Neural progenitor cell (in vitro differentiated cells): ENCODE data around the gene MSX2.

ENCODE experiments used
- CTCF ChIP-seq: fragments of 200-600 bp; sonication (generic); IDR thresholded peaks from 2 replicates; pipeline ENCODE4 v1.5.1; 2017; ENCODE audit warnings: antibody characterized with exemption, mild to moderate bottlenecking
- EZH2 ChIP-seq: fragments of 200-600 bp; sonication (generic); IDR thresholded peaks from 2 replicates; pipeline ENCODE4 v1.6.1; 2017; ENCODE audit warnings: antibody characterized with exemption, mild to moderate bottlenecking, moderate library complexity

- no peak for TF ChIP-seq CTCF
- TF ChIP-seq EZH2, result no peak
Observed at GRCh38 chr5:174760721-174761120, 36.3 kb downstream of the MSX2 start.
